Midbrain (tissue), 1 donor: ENCODE results near the gene ENPP7.
A peak's percentile ranks its signal among the peaks of the same experiment; 100 is the strongest.

ENCODE experiments used
- DNase-seq: peaks from one replicate; lab custom pipeline; 2025; lab: John Stamatoyannopoulos, UW

The ENPP7 gene

GRCh38 chr17:79732254-79732653, 1.5 kb downstream of the ENPP7 start:
- DNase-seq = no peak

- DNase-seq = no peak
Observed at GRCh38 chr17:79732804-79733691, 2.3 kb downstream of the ENPP7 start.

- no peak for DNase-seq
Observed at GRCh38 chr17:79733692-79734070, 2.9 kb downstream of the ENPP7 start.

GRCh38 chr17:79735096-79735495, 4.4 kb downstream of the ENPP7 start:
- no peak for DNase-seq

- DNase-seq = no peak
Observed at GRCh38 chr17:79737046-79737921, 6.5 kb downstream of the ENPP7 start.

- DNase-seq = no peak
Observed at GRCh38 chr17:79737922-79738578, 7.3 kb downstream of the ENPP7 start.

GRCh38 chr17:79738643-79739042, 7.9 kb downstream of the ENPP7 start:
- DNase-seq = no peak

GRCh38 chr17:79739148-79740062, 8.7 kb downstream of the ENPP7 start:
- no peak for DNase-seq

GRCh38 chr17:79740413-79740812, 9.7 kb downstream of the ENPP7 start:
- no peak for DNase-seq

GRCh38 chr17:79741401-79741750, 10.6 kb downstream of the ENPP7 start:
- no peak for DNase-seq

- peak; percentile 68 for DNase-seq
Observed at GRCh38 chr17:79741751-79742588, 11.2 kb downstream of the ENPP7 start.

GRCh38 chr17:79742589-79742918, 11.8 kb downstream of the ENPP7 start:
- DNase-seq = no peak

- no peak for DNase-seq
Observed at GRCh38 chr17:79742951-79743476, 12.3 kb downstream of the ENPP7 start.

- DNase-seq = no peak
Observed at GRCh38 chr17:79743614-79744013, 12.9 kb downstream of the ENPP7 start.

- no peak for DNase-seq
Observed at GRCh38 chr17:79745641-79746105, 14.9 kb downstream of the ENPP7 start.

GRCh38 chr17:79746889-79747507, 16.3 kb downstream of the ENPP7 start:
- no peak for DNase-seq

- DNase-seq = no peak
Observed at GRCh38 chr17:79747508-79748294, 17.0 kb downstream of the ENPP7 start.

- DNase-seq = no peak
Observed at GRCh38 chr17:79748295-79749099, 17.8 kb downstream of the ENPP7 start.
